Caco-2 (cell line): ENCODE data around the gene AKAP5. TPM values are rescaled to one million over a fixed set of nuclear protein-coding genes. Genes with fewer than 3 reads are reported as not detected.

Source experiments
- BruUV-seq: library from RNA; stranded (reverse); fragments of 400-500 nt; replicated peaks from 2 replicates; lab custom pipeline; 2021; lab: Mats Ljungman, UMichigan
- CTCF ChIA-PET: fragments of 300-600 bp; sonication (Branson Sonifier 250); formaldehyde crosslinking; loops from one replicate; lab custom pipeline; 2022; ENCODE audit warnings: antibody characterized with exemption; lab: Charles Lee
- POLR2A ChIA-PET: fragments of 300-600 bp; sonication (Branson Sonifier 250); formaldehyde crosslinking; loops from one replicate; lab custom pipeline; 2022; ENCODE audit warnings: antibody characterized with exemption; lab: Charles Lee
- DNase-seq, 2 experiments: peaks; one replicate each; pipeline versions ENCODE4 v3.0.0 to v3.0.0-alpha.2; 2020 to 2022
- H3K27me3 ChIP-seq: replicated peaks from 2 replicates; pipeline ENCODE4 v1.6.0; 2011; ENCODE audit warnings: low read length; ENCODE audit not compliant: control insufficient read depth, insufficient read depth
- H3K36me3 ChIP-seq: 2 replicates; pipeline ENCODE4 v1.5.1; 2011; ENCODE audit warnings: low read length; ENCODE audit not compliant: control insufficient read depth, insufficient read depth
- H3K4me1 ChIP-seq: fragments of 250-450 bp; sonication (Bioruptor Pico); 2 replicates; pipeline ENCODE4 v1.5.1; 2020; ENCODE audit warnings: mild to moderate bottlenecking
- H3K4me3 ChIP-seq: 2 replicates; pipeline ENCODE4 v1.5.1; 2011; ENCODE audit warnings: low read depth, mild to moderate bottlenecking, control low read depth, low read length
- H3K9me3 ChIP-seq: fragments of 250-450 bp; sonication (Bioruptor Pico); 2 replicates; pipeline ENCODE4 v1.5.1; 2020; ENCODE audit warnings: mild to moderate bottlenecking, moderate library complexity
- H3K27ac Mint-ChIP-seq: one replicate; pipeline ENCODE4 v1.8.0; 2022; ENCODE audit warnings: mixed read lengths; ENCODE audit not compliant: unreplicated experiment
- H3K27me3 Mint-ChIP-seq: one replicate; pipeline ENCODE4 v1.8.0; 2022; ENCODE audit warnings: mixed read lengths; ENCODE audit not compliant: insufficient read depth, unreplicated experiment
- H3K36me3 Mint-ChIP-seq: one replicate; pipeline ENCODE4 v1.8.0; 2022; ENCODE audit warnings: mild to moderate bottlenecking, mixed read lengths; ENCODE audit not compliant: insufficient read depth, unreplicated experiment
- H3K4me1 Mint-ChIP-seq: one replicate; pipeline ENCODE4 v1.8.0; 2022; ENCODE audit warnings: low read depth, mixed read lengths; ENCODE audit not compliant: unreplicated experiment
- H3K4me3 Mint-ChIP-seq: one replicate; pipeline ENCODE4 v1.8.0; 2022; ENCODE audit warnings: mild to moderate bottlenecking, moderate library complexity, mixed read lengths; ENCODE audit not compliant: unreplicated experiment
- H3K9me3 Mint-ChIP-seq: one replicate; pipeline ENCODE4 v1.8.0; 2022; ENCODE audit warnings: mixed read lengths; ENCODE audit not compliant: unreplicated experiment
- CTCF ChIP-seq, 2 experiments: fragments of 200-600 bp in 1 of 2; IDR thresholded peaks; 1 replicate in 1 of 2; 2 replicates in 1 of 2; pipeline versions ENCODE4 v1.5.1 to v1.8.0; 2011 to 2022; ENCODE audit warnings: antibody characterized with exemption in 1 of 2, control low read depth in 1 of 2, inconsistent platforms in 1 of 2, low read depth in 1 of 2, low read length in 1 of 2, mild to moderate bottlenecking in 1 of 2, moderate library complexity in 1 of 2; ENCODE audit not compliant: insufficient read depth in 1 of 2, severe bottlenecking in 1 of 2, unreplicated experiment in 1 of 2
- intact Hi-C: fragments of 100-400 bp; cut with micrococcal nuclease; formaldehyde crosslinking; loops from one replicate; pipeline ENCODE4 v1.10.0; 2022; ENCODE audit not compliant: unreplicated experiment
- total RNA-seq: library from RNA; stranded (reverse); gene quantifications from 2 replicates; pipeline ENCODE4 v1.2.3, GENCODE V29; 2022

Gene AKAP5
- total RNA-seq, 1 experiment from 2014 or later, result 15.0 TPM

- POLR2A ChIA-PET, result no interaction called here
- no peaks in the 10 kb centered on the region for H3K27me3 ChIP-seq
- no peaks in the 10 kb centered on the region for H3K36me3 ChIP-seq
- H3K4me3 Mint-ChIP-seq, result no peak overlapping the region
- H3K36me3 Mint-ChIP-seq, result no peaks in the 10 kb centered on the region
- H3K4me1 ChIP-seq, result peaks cover 9% of the 10 kb centered on the region; the same call in 1 of the 2 replicates
- no peak overlapping the region for H3K4me3 ChIP-seq
- H3K9me3 Mint-ChIP-seq, result no peaks in the 10 kb centered on the region
- peak in 1 of 2 experiments; percentile 14 for TF ChIP-seq CTCF (IDR thresholded peaks at IDR 0.05; ENCODE audit: insufficient read depth in 1 of 2, low read depth in 1 of 2, low read length in 1 of 2, severe bottlenecking in 1 of 2, unreplicated experiment in 1 of 2)
- no peaks in the 10 kb centered on the region for H3K9me3 ChIP-seq
- BruUV-seq, result no TSS peak
- CTCF ChIA-PET, result interaction anchor here (0.5 to 1.9 kb wide), 8 partner anchors 11 to 477 kb away, joined by 3 to 13 read pairs (median 4); no protein-coding TSS in a partner anchor
- no peak for DNase-seq
- intact Hi-C loops, result loop anchor here (1.0 kb wide), 2 partner anchors 48 to 134 kb away; no protein-coding TSS in a partner anchor
- H3K4me1 Mint-ChIP-seq, result peaks cover 12% of the 10 kb centered on the region
- no peak overlapping the region for H3K27ac Mint-ChIP-seq
- no peaks in the 10 kb centered on the region for H3K27me3 Mint-ChIP-seq
Measured at GRCh38 chr14:64478634-64479250, 13.4 kb downstream of the AKAP5 start.

GRCh38 chr14:64488590-64489099 is 23.3 kb downstream of the AKAP5 start:
- BruUV-seq, result no TSS peak
- Mint-ChIP-seq H3K27me3 (no peaks in the 10 kb centered on the region), H3K36me3 (peaks cover 25% of the 10 kb centered on the region), H3K4me1 (no peaks in the 10 kb centered on the region), H3K9me3 (no peaks in the 10 kb centered on the region), H3K27ac (no peak overlapping the region), H3K4me3 (no peak overlapping the region)
- intact Hi-C loops, result no loop called here
- POLR2A ChIA-PET, result no interaction called here
- Histone ChIP-seq H3K36me3 (no peaks in the 10 kb centered on the region), H3K4me1 (no peaks in the 10 kb centered on the region), H3K4me3 (no peak overlapping the region), H3K9me3 (no peaks in the 10 kb centered on the region), H3K27me3 (no peaks in the 10 kb centered on the region)
- TF ChIP-seq CTCF (IDR thresholded peaks at IDR 0.05; ENCODE audit: insufficient read depth in 1 of 2, low read depth in 1 of 2, low read length in 1 of 2, severe bottlenecking in 1 of 2, unreplicated experiment in 1 of 2), result no peak
- CTCF ChIA-PET, result interaction anchor here (0.7 kb wide), 1 partner anchor 259 kb away, joined by 3 read pairs; no protein-coding TSS in a partner anchor
- no peak for DNase-seq

- no peak overlapping the region for H3K4me3 Mint-ChIP-seq
- DNase-seq, result no peak
- no peak for TF ChIP-seq CTCF (IDR thresholded peaks at IDR 0.05; ENCODE audit: insufficient read depth in 1 of 2, low read depth in 1 of 2, low read length in 1 of 2, severe bottlenecking in 1 of 2, unreplicated experiment in 1 of 2)
- no peaks in the 10 kb centered on the region for H3K9me3 Mint-ChIP-seq
- H3K9me3 ChIP-seq, result no peaks in the 10 kb centered on the region
- H3K36me3 ChIP-seq, result no peaks in the 10 kb centered on the region
- H3K36me3 Mint-ChIP-seq, result peaks cover 25% of the 10 kb centered on the region
- ChIA-PET CTCF (interaction anchor here (0.7 kb wide), 1 partner anchor 267 kb away, joined by 6 read pairs; no protein-coding TSS in a partner anchor), POLR2A (interaction anchor here (0.5 kb wide), 1 partner anchor 104 kb away, joined by 4 read pairs; the partner anchor contains the start of gene MTHFD1)
- intact Hi-C loops, result no loop called here
- H3K4me3 ChIP-seq, result no peak overlapping the region
- no peak overlapping the region for H3K27ac Mint-ChIP-seq
- BruUV-seq, result no TSS peak
- H3K4me1 Mint-ChIP-seq, result no peaks in the 10 kb centered on the region
- H3K27me3 ChIP-seq, result no peaks in the 10 kb centered on the region
- no peaks in the 10 kb centered on the region for H3K27me3 Mint-ChIP-seq
- H3K4me1 ChIP-seq, result no peaks in the 10 kb centered on the region
Measured at GRCh38 chr14:64491637-64492036, 26.3 kb downstream of the AKAP5 start.
